GM18508 (cell line): ENCODE results near the gene RSU1.
A peak's percentile ranks its signal among the peaks of the same experiment; 100 is the strongest.
"Not testable (repeated sequence)": the region's sequence is repeated elsewhere in the genome, so short reads cannot be mapped to it uniquely, and the experiment has no call there.

ENCODE experiments used
- ATAC-seq: cut with Tn5 transposase; IDR thresholded peaks from one replicate; pipeline ENCODE4 v1.9.1; 2021; ENCODE audit warnings: moderate number of reproducible peaks; ENCODE audit not compliant: insufficient read depth, unreplicated experiment

RSU1 gene

DNA sequence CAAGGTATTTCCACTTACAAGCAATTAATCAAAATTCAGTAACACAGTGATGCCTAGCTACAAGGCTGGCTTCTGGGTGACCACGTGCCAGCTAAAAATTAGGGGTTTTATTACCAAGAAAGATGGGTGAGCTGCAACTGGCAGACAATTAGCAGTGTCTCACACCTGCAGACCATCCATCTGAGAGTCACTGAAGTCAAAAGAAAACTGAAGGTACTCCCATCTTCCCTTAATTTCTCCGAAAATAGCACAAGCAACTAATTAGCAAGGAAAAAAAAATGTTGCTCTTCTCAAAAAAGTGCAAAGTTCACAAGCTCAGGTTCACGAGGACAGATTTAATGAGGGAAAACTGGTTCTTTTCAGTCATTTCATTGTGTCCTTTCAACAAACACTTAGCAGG is 28.4 kb downstream of the RSU1 start:
- ATAC-seq, result no peak

DNA sequence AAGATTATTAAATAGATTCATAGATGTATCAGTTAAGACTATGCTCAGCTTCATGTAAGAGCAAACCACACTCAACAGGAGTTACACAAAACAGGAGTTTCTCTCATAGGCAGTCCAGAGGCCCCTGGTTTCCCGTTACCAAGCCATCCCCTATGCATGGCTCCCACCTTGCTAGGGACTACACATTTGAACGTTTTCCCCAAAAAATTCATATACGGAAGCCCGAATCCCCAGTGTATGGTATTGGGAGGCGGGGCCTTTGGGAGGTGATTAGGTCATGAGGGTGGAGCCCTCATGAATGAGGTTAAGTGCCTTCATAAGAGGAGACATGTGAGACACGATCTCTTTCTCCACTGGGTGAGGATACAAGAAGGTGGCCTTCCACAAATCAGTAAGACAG is 29.1 kb downstream of the RSU1 start:
- peak; percentile 8 for ATAC-seq

DNA sequence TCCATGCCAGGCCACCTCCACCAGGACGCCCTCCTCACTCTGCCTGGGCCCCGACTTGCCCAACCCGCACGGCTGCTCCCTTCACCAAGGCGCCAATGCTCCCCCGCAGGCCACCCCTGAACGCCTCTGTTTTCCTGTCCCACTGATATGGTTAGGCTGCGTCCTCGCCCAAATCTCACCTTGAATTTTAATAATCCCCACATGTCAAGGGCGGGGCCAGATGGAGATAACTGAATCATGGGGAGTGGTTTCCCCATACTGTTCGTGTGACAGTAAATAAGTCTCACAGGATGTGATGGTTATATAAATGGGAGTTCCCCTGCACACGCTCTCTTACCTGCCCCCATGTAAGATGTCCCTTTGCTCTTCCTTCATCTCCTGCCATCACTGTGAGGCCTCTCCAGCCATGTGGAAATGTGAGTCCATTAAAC is 29.8 kb downstream of the RSU1 start:
- ATAC-seq, result peak; percentile 83

DNA sequence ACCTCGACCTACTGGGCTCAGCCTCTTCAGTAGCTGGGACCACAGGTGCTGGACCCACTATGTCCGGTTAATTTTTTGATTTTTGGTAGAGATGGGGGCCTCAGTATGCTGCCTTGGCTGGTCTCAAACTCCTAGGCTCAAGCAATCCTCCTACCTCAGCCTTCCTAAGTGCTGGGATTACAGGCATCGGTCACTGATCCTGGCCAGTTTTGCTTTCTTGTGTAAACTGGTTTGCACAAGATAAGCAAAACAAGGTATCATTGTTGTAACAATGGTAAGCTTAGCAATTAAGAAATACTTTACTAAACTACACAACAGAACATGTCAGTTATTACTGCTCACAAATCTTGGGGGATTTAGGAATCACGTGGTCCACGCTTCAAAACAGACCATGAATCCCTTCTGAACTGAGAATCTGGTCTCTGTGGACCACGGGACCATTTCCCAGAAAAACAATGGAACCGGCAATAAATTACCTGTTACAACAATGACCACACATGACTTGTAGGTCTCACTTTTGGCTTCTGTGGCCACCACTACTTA is 36.8 kb downstream of the RSU1 start:
- ATAC-seq, result no peak

DNA sequence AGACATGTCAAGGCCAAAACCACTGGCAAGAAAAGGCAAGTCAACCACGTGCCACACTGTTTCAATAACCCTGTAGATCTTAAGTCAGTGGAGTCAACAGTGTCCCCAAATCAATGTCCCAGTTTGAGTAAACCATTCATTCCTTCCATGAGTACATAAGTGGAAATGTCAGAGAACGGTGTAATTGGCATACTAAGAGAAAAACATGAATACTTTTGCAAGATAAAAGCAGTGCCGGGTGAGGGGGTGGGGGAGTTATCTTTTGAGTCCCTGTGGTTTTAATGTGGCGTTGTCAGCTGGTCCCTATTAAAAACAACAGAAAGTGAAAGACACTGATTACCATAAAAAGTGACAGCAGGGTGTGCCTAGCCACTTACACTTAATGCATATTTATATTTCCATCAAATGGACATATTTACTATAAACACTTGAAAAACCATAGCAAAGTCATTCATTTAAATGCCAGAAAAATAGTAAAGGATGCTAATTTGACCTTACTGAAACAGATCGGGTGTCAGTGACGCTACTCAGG is 37.8 kb downstream of the RSU1 start:
- no peak for ATAC-seq

DNA sequence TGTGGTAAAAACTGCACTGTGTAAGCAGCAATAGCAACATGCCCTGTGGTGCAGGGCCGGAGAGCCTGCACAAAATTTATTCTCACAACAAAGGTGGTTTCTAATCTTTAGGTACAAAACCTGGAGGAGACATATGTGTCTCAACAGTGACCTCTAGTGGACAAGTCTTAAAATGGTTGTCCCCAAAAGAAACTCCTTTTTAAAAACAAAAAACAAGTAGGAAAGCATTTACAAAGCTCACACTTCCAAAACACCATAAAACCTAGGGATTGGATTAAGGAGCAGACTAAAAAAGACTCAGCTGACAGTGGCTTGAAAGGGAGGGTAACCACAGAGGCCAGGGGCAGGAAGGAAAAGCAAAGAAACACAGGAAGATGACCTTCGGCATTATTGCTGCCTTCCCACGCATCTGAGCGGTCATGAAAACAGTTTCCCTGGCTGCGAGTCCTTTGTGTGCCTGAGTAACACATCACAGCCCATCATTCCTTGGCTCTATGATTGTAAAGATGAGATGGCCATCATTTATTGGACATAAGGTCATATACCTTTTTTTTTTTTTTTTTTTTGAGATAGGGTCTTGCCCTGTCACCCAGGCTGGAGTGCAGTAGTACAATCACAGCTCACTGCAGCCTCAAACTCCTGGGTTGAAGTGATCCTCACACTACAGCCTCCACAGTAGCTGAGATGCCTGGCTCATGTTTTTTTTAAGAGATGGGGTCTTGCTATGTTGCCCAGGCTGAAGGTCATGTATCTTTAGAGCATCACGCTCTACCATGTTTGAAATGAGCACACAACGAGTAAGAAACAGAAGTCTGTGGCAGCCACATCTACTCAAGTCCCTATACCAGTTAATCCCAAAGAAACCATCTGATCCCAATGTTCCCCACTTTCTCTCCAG is 39.5 kb downstream of the RSU1 start:
- ATAC-seq, result no peak

DNA sequence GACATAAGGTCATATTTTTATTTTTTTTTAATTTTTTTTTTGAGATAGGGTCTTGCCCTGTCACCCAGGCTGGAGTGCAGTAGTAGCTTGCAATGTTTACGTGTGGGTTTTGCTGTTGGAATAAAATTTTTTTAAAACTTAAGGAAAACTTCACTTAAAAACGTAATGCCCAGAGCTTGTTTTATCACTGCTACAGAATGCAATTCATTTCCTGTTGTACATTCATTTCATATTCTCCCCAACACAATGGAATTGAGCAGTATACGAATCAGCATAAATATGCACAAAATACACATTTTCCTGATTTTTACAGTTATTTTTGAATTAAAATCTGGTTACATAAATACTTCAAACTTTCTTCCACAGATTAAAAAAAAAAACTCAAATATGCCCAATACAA is 40.3 kb downstream of the RSU1 start:
- no peak for ATAC-seq

DNA sequence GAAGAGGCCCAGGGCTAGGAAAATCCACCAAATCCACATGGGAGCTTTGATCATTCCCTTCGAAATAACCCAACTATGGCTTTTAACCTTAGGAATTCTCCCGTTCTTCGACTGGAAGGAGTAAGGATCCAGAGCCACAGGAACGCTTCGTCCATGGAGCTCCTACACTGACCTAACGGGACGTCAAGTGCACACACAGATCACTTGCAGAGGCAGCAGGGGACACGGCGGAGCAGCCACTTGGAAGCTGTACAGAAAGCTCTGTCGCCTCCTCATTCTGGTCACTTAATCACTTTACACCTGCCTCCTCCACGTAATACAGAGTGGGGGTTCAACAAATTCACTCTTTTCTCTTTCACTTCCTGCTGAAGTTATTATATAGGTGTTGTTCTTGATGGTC is 43.9 kb downstream of the RSU1 start:
- no peak for ATAC-seq

DNA sequence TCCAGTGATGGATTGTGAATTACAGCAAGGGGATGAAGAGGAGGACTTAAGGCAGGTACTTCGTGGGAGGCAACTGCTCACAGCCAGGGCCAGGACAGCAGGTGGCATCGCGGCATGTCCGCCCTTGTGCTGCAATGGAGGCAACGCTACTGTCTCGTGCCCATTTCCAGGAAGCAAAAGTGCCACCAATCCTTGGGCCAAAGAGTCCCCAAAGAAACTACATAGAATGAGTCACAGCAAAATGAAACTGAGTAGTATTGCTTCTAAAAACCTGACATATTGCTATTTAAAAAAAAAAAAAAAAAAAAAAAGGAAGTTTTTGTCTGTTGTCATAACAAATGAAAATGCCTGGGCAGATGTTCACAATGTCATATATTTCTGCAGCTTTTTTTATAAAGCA is 46.6 kb downstream of the RSU1 start:
- ATAC-seq, result no peak

DNA sequence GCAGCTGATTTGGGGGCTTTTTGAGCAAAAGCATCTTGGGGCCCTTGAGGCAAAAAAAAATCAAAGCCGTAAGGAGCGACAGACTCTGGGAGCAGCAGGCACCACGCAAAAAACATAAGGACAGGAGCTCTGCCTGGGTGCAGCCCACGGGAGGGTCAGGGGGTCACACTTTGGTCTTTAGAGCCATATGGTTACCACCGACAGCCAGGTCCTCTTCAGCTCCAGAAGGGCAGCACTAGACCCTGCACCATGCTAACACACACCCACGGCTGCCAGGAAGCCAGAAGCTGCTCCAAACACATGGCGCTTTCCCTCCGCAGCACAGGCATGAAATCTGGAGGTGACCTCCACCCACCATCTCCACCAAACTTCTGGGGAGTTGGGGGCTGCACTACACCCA is 47.1 kb downstream of the RSU1 start:
- no peak for ATAC-seq

DNA sequence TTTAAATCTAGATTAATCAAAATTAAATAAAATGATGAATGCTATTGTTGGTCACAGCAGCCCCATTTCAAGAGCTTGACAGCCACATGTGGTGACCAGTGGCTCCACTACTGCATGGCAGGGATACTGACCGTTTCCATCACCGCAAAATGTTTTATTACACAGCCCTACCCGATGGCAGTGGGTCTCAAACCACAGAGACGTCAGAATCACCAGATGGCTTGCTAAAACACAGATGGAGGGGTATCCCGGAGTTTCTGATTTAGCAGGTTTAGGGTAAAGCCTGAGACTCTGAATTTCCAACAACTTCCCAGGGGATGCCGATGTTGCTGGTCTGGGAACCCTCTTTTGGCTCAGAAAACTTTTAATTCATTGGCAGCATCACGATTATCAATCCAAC is 47.9 kb downstream of the RSU1 start:
- no peak for ATAC-seq

DNA sequence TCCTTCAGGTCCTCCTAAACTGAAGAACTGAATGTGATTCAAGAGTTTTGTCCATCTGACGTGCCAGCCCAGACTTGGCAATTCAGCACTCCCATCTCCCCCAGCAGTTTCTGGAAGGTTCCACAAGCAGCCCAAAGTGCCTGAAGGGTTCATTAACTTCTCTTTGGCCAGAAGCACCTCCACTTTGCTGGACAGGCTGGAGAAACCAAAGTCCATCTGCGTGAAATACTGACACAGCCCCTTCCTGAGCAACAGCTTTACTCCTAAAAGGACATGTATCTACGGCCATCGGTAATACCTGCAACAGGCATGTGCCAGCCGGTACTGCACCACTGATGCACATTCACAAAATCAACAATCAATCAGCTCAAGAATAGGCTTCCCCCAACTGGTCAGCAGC is 48.5 kb downstream of the RSU1 start:
- ATAC-seq, result no peak

DNA sequence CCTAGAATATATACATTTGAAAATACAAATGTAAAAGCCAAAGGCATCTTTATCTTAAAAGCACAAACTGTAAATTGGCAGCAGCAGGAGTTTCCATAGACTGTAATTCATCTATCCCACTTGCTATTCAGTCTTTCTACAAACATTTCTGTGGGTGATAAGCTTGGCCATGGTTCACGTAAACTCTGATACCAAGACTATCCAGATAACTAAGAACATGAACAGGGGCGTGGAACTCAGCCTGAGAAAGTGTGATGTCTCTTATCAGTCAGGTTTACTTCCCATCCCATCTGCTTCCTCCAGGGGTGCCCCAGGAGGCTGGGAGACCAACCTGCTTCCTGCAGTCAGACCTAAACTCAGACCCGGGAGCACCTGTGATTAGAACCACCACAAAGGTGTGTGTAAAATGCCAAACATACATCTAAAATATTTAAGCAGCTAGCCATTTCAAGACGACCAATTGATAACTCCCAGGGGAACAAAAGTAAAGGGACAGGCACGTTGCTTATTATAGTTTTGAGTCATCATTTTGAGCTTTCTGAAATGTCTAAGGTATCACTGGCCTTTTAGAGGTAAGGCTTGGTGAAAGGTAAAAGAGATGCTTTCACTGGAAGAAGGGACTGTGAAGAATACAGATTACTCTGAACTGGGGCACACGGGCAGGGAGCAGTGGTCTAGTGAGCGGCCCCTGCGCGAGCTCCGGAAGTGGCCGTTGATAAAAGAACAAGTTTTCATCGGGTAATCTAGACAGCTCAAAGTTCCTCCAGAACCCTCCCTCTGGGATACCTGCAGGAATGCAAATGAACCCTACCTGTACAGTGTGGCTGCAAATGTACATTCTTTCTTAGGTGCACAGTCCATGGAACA is 51.5 kb downstream of the RSU1 start:
- ATAC-seq, result no peak

DNA sequence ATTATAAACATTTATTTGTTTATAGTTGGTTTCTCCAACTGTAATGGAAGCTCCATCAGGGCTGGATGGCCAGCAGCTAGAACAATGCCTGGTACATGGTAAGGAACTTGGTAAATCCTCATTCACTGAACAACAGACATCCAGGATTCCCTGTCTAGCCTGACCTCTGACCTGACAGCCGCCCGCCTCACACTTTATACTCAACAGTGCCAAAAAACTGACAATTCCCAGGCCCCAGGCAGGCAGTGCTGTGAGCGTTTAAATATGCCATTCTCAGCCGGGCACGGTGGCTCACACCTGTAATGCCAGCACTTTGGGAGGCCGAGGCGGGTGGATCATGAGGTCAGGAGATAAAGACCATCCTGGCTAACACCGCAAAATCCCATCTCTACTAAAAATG is 55.9 kb downstream of the RSU1 start:
- ATAC-seq, result no peak

DNA sequence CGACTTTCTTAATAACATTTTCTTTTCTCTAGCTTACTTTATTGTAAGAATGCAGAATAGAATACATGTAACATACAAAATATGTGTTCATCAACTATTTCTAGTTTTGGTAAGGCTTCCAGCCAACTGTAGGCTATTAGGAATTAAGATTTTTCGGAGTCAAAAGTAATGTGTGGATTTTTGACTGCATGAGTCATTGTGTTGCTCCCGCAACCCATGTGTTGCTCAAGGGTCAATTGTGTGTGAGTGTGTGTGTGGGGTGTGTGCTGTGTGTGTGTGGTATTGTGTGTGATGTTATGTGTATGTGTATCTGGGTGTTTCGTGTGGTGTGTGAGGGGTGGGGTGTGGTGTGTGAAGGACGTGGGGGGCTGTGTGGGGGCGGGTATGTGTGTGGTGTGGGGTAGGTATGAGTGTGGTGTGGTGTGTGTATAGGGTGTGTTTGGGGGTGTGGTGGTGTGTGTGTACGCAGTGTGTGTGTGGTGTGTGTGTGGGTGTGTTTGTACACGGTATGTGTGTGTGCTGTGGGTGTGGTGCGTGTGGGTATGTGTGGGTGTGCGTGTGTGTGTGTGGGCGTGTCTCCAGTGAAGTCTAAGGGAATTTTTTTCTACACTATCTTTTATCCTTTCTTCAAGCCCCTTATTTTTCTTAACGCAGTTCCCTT is 60.5 kb downstream of the RSU1 start:
- no peak for ATAC-seq

DNA sequence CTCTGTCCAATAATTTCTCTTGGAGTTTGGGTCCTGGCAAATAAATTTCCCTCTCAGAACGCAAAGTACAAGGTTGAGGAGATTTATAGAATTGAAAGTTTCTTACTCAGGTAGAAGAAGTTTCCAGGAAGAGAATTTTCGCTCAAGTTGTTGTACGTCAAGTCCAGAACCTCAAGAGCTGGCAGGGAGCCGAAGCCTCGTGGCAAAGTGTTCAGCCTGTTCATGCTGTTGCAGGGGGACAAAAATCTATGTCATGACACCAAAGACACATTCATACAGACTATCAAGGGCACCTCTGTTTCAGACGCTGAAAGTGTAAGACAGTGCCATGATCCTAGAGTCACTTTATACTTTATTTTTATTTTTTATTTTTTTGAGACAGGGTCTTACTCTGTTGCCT is 62.5 kb downstream of the RSU1 start:
- no peak for ATAC-seq

DNA sequence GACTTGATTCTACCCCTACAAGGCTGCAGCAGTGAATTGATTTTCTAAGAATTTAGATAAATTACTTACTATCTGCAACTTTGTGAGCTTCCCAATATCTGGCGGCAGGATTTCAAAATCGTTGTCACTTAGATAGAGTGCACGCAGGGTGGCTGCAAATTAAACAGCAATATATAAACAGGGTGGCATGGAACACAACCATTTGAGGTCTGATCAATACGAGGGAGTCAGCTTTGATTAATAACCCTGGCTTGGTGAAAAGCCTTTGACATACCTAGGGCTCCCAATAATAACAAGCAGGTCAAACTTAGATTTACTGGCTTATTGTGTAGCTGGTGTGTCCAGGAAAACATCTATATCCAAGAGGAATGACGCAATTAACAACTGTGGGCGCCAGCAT is 64.4 kb downstream of the RSU1 start:
- not testable (repeated sequence) for ATAC-seq

DNA sequence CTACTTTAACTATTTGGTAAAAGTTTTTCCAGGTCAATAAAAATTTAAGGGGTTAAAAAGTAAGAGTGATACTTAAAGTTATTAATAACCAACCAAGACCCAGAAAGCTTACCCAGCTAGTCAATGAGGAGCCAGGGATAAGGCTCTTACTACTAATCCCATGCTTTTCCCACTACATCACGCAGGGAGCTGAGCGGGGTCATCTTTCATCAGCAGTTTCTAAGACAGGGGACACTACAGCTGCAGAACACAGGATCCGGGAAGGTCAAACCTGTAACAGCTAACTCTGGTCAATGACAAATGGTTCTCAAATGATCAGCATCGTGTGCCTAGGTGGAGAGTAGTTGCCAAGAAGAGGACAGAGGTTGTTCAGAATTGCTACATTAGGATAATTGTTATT is 65.1 kb downstream of the RSU1 start:
- ATAC-seq, result no peak

DNA sequence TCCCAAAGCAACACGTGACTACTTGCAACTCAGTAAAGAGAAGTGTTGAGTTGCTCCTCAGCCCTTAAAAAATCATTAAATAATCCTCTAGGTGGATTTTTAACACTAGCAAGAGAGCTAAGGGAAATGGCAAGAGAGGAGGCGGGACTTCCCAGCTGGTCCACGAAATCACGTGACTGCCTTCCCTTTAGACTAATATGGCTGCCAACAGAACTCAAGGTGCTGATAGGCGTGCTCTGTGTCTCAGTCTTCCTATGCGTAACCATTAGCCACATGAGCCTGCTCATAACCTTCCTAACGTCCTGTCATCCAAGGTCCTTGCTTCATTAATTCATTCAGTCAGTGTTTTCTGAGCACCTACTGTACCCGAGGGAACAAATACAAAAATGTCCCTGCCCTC is 66.0 kb downstream of the RSU1 start:
- no peak for ATAC-seq

DNA sequence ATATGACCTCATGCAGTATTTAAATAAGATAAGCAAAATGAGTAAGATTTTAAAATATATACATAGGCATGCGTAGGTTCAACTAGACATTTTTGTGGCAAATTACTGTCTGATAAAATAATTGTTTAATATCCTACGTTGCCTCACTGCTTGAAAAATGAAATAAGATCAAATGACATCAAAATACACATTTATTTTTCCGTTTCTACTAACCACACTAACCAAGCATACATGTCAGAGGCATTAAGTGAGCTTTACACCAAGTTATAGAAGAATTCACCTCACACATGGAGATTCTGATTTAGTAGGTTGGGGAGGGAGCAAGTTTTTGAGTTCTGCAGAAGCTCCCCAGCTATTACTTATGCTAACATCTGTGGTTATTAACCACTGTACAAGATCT is 66.8 kb downstream of the RSU1 start:
- no peak for ATAC-seq
